ENCODE data around the gene POLDIP2. TPM values are rescaled to one million over a fixed set of nuclear protein-coding genes. Genes with fewer than 3 reads are reported as not detected.

Gene POLDIP2
- total and polyA plus RNA-seq, 2 of the 13 experiments (the other 11 are each of a cell fraction or from before 2014, with no cell fraction given) = 85.9 to 114 TPM

DNA sequence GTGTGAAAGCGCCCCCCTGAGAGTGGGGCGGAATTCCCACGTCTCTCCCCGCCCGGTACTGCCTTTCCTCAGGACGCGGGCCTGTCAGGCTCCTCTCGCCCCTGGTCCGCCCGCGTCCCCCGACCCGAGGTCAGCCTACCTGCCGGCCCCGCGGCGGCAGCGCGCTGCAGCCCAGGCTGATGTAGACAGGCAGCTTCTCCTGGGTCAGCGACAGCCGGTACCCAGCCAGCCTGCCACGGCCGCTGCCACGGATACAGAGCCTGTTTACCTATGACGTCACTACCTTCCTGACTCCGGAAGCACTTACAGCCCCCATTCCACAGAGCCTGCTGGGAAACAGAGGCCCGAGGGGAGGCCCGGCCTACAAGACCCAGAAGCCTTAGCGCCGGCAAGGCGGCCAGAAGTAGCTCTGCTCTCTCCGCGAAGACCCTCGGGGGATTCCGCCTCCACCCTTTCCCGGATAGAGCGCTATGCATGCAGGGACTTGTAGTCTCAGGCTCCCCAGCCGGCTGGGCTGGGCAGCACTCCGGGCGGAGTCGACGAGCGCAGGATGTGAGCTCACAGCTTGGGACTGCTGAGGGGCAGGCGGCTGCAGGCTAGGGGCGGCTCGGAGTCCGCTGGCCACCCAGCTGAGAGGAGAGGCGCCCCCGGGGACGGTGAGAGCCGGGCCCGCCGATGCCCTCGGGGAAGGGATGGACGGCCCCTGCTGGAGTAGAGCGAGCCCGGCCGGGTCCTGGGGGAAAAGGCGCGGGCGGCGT, 21.9 kb downstream of the POLDIP2 start, which contains the start of the genes IFT20 and TNFAIP1 (continued):
- TF ChIP-seq, protein P1, sequence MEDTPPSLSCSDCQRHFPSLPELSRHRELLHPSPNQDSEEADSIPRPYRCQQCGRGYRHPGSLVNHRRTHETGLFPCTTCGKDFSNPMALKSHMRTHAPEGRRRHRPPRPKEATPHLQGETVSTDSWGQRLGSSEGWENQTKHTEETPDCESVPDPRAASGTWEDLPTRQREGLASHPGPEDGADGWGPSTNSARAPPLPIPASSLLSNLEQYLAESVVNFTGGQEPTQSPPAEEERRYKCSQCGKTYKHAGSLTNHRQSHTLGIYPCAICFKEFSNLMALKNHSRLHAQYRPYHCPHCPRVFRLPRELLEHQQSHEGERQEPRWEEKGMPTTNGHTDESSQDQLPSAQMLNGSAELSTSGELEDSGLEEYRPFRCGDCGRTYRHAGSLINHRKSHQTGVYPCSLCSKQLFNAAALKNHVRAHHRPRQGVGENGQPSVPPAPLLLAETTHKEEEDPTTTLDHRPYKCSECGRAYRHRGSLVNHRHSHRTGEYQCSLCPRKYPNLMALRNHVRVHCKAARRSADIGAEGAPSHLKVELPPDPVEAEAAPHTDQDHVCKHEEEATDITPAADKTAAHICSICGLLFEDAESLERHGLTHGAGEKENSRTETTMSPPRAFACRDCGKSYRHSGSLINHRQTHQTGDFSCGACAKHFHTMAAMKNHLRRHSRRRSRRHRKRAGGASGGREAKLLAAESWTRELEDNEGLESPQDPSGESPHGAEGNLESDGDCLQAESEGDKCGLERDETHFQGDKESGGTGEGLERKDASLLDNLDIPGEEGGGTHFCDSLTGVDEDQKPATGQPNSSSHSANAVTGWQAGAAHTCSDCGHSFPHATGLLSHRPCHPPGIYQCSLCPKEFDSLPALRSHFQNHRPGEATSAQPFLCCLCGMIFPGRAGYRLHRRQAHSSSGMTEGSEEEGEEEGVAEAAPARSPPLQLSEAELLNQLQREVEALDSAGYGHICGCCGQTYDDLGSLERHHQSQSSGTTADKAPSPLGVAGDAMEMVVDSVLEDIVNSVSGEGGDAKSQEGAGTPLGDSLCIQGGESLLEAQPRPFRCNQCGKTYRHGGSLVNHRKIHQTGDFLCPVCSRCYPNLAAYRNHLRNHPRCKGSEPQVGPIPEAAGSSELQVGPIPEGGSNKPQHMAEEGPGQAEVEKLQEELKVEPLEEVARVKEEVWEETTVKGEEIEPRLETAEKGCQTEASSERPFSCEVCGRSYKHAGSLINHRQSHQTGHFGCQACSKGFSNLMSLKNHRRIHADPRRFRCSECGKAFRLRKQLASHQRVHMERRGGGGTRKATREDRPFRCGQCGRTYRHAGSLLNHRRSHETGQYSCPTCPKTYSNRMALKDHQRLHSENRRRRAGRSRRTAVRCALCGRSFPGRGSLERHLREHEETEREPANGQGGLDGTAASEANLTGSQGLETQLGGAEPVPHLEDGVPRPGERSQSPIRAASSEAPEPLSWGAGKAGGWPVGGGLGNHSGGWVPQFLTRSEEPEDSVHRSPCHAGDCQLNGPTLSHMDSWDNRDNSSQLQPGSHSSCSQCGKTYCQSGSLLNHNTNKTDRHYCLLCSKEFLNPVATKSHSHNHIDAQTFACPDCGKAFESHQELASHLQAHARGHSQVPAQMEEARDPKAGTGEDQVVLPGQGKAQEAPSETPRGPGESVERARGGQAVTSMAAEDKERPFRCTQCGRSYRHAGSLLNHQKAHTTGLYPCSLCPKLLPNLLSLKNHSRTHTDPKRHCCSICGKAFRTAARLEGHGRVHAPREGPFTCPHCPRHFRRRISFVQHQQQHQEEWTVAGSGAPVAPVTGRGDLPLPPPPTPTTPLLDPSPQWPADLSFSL (CRISPR knock-in tag; IDR thresholded peaks at IDR 0.05) = no peak
- no peak for TF ChIP-seq ZNF709 (CRISPR knock-in tag; IDR thresholded peaks at IDR 0.05)
- TF ChIP-seq ARNT2 (CRISPR knock-in tag; IDR thresholded peaks at IDR 0.05; ENCODE audit: low read depth) = no peak; the same call in none of the 2 replicates
- TF ChIP-seq, protein P2, sequence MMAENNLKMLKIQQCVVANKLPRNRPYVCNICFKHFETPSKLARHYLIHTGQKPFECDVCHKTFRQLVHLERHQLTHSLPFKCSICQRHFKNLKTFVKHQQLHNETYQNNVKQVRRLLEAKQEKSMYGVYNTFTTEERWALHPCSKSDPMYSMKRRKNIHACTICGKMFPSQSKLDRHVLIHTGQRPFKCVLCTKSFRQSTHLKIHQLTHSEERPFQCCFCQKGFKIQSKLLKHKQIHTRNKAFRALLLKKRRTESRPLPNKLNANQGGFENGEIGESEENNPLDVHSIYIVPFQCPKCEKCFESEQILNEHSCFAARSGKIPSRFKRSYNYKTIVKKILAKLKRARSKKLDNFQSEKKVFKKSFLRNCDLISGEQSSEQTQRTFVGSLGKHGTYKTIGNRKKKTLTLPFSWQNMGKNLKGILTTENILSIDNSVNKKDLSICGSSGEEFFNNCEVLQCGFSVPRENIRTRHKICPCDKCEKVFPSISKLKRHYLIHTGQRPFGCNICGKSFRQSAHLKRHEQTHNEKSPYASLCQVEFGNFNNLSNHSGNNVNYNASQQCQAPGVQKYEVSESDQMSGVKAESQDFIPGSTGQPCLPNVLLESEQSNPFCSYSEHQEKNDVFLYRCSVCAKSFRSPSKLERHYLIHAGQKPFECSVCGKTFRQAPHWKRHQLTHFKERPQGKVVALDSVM (CRISPR knock-in tag; IDR thresholded peaks at IDR 0.05) = peak; percentile 58
- TF ChIP-seq, protein P3, sequence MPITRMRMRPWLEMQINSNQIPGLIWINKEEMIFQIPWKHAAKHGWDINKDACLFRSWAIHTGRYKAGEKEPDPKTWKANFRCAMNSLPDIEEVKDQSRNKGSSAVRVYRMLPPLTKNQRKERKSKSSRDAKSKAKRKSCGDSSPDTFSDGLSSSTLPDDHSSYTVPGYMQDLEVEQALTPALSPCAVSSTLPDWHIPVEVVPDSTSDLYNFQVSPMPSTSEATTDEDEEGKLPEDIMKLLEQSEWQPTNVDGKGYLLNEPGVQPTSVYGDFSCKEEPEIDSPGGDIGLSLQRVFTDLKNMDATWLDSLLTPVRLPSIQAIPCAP (CRISPR knock-in tag; IDR thresholded peaks at IDR 0.05; ENCODE audit: low read depth) = no peak
- TF ChIP-seq YY1 (IDR thresholded peaks at IDR 0.05; ENCODE audit: insufficient read depth, insufficient replicate concordance, low read depth, low read length) = peak; percentile 82
- no peak for TF ChIP-seq ZNF232 (CRISPR knock-in tag; IDR thresholded peaks at IDR 0.05; ENCODE audit: borderline replicate concordance)
- TF ChIP-seq SRF (IDR thresholded peaks at IDR 0.05; ENCODE audit: low read depth, low read length) = no peak
- TF ChIP-seq RBM39 (IDR thresholded peaks at IDR 0.05; ENCODE audit: low read depth, low read length, poor library complexity, severe bottlenecking) = peak; percentile 77
- TF ChIP-seq ATF2 (CRISPR knock-in tag; IDR thresholded peaks at IDR 0.05) = peak; percentile 100
- TF ChIP-seq KDM4B (CRISPR knock-in tag; IDR thresholded peaks at IDR 0.05) = peak; percentile 43; the same call in 1 of the 2 replicates
- TF ChIP-seq, protein P4, sequence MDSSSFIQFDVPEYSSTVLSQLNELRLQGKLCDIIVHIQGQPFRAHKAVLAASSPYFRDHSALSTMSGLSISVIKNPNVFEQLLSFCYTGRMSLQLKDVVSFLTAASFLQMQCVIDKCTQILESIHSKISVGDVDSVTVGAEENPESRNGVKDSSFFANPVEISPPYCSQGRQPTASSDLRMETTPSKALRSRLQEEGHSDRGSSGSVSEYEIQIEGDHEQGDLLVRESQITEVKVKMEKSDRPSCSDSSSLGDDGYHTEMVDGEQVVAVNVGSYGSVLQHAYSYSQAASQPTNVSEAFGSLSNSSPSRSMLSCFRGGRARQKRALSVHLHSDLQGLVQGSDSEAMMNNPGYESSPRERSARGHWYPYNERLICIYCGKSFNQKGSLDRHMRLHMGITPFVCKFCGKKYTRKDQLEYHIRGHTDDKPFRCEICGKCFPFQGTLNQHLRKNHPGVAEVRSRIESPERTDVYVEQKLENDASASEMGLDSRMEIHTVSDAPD (CRISPR knock-in tag; IDR thresholded peaks at IDR 0.05) = no peak
- TF ChIP-seq MLX (CRISPR knock-in tag; IDR thresholded peaks at IDR 0.05) = no peak; the same call in 1 of the 2 replicates
- TF ChIP-seq ZNF292 (CRISPR knock-in tag; IDR thresholded peaks at IDR 0.05; ENCODE audit: borderline replicate concordance, low read depth) = peak; percentile 18; the same call in 1 of the 2 replicates
